ENCODE results near the gene UBE2J2.

UBE2J2 gene

GRCh38 chr1:1225913-1226312 is 47.7 kb downstream of the UBE2J2 start:
- Histone ChIP-seq H2AK5ac (ENCODE audit: low read length, severe bottlenecking) (no peak overlapping the region), H3K14ac (ENCODE audit: low read length in 2 of 2) (no peak overlapping the region), H3K4me2 (ENCODE audit: low read length, poor library complexity, severe bottlenecking) (no peak overlapping the region), H3K18ac (ENCODE audit: low read depth in 1 of 2, low read length in 2 of 2) (no peak overlapping the region), H3K79me1 (replicated peaks; ENCODE audit: low read length, poor library complexity, severe bottlenecking) (peaks cover 41% of the 10 kb centered on the region), H2BK12ac (ENCODE audit: low read length in 2 of 2) (no peak overlapping the region), H3K4me1 (ENCODE audit: control insufficient read depth, insufficient read depth, low read depth, low read length) (peaks cover 19% of the 10 kb centered on the region), H2AFZ (ENCODE audit: low read depth, low read length) (no peak overlapping the region), H3K23ac (ENCODE audit: low read length in 2 of 2) (no peak overlapping the region), H2BK15ac (ENCODE audit: low read depth, poor library complexity, severe bottlenecking) (no peak overlapping the region), H3K9ac (ENCODE audit: low read length) (no peak overlapping the region), H3K27me3 (ENCODE audit: control insufficient read depth in 1 of 2, insufficient read depth in 1 of 2, low read length in 2 of 2) (no peaks in the 10 kb centered on the region), H2BK5ac (ENCODE audit: low read depth, low read length, poor library complexity, severe bottlenecking) (no peak overlapping the region), H4K8ac (ENCODE audit: low read length) (no peak overlapping the region), H3K9me3 (ENCODE audit: control insufficient read depth, low read length) (no peaks in the 10 kb centered on the region), H3K4me3 (ENCODE audit: insufficient read depth in 1 of 2, low read depth in 1 of 2, low read length in 2 of 2) (no peak overlapping the region), H2BK120ac (ENCODE audit: low read depth, low read length) (no peak overlapping the region), H4K91ac (ENCODE audit: low read length) (no peak overlapping the region), H3K36me3 (ENCODE audit: control insufficient read depth in 1 of 2, insufficient read depth in 2 of 2, low read depth in 1 of 2, low read length in 2 of 2) (peaks cover 67 to 91% of the 10 kb centered on the region in 2 experiments), H3K4ac (ENCODE audit: low read depth in 1 of 2, low read length in 2 of 2) (no peak overlapping the region), H3K27ac (ENCODE audit: low read length, poor library complexity, severe bottlenecking) (no peak overlapping the region)
- 99% methylated on average over 18 of the region's 18 CpGs for WGBS
- DNase-seq: no peak

DNA sequence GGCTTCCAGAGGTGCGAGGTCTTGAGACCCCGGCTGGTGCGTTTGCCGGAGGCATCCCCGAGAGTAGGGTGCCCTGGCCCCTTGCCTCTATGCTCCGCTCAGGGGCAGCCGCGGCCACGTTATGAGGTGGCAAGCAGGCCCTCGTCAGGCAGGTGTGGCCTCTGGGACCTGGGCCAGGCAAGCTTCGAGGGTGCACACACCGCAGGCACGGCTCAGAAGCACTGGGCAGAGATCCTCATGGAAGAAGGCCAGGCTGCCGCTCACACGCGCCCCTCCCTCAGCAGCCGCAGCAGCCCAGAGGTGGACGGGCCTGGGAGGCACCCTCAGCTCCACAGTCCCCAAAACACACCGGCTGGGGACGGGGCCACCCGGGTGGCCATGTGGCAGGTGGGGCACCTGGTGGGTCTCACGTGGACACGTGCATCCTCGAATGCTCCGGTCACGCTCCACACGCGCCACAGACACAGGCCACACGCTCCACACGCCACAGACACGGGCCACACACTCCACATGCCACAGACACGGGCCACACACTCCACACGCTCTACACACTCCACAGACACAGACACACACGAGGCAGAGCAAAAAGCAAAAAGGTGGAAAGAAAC is 48.3 kb downstream of the UBE2J2 start:
- no peak overlapping the region for H2AK5ac ChIP-seq (ENCODE audit: low read length, severe bottlenecking)
- H4K8ac ChIP-seq (ENCODE audit: low read length): no peak overlapping the region
- H3K4me2 ChIP-seq (ENCODE audit: low read length, poor library complexity, severe bottlenecking): no peak overlapping the region
- H3K79me1 ChIP-seq (replicated peaks; ENCODE audit: low read length, poor library complexity, severe bottlenecking): peaks cover 46% of the 10 kb centered on the region
- no peak overlapping the region for H2BK120ac ChIP-seq (ENCODE audit: low read depth, low read length)
- H3K27me3 ChIP-seq (ENCODE audit: control insufficient read depth in 1 of 2, insufficient read depth in 1 of 2, low read length in 2 of 2): no peaks in the 10 kb centered on the region
- no peak overlapping the region for H2BK15ac ChIP-seq (ENCODE audit: low read depth, poor library complexity, severe bottlenecking)
- no peak overlapping the region for H3K14ac ChIP-seq (ENCODE audit: low read length in 2 of 2)
- no peak overlapping the region for H3K9ac ChIP-seq (ENCODE audit: low read length)
- no peak overlapping the region for H2AFZ ChIP-seq (ENCODE audit: low read depth, low read length)
- H3K36me3 ChIP-seq (ENCODE audit: control insufficient read depth in 1 of 2, insufficient read depth in 2 of 2, low read depth in 1 of 2, low read length in 2 of 2): peaks cover 72 to 97% of the 10 kb centered on the region in 2 experiments
- no peak overlapping the region for H3K23ac ChIP-seq (ENCODE audit: low read length in 2 of 2)
- no peak overlapping the region for H3K27ac ChIP-seq (ENCODE audit: low read length, poor library complexity, severe bottlenecking)
- H3K18ac ChIP-seq (ENCODE audit: low read depth in 1 of 2, low read length in 2 of 2): no peak overlapping the region
- H2BK5ac ChIP-seq (ENCODE audit: low read depth, low read length, poor library complexity, severe bottlenecking): no peak overlapping the region
- no peak overlapping the region for H3K4me3 ChIP-seq (ENCODE audit: insufficient read depth in 1 of 2, low read depth in 1 of 2, low read length in 2 of 2)
- WGBS: 99% methylated on average over 34 of the region's 34 CpGs
- no peak overlapping the region for H2BK12ac ChIP-seq (ENCODE audit: low read length in 2 of 2)
- peaks cover 20% of the 10 kb centered on the region for H3K4me1 ChIP-seq (ENCODE audit: control insufficient read depth, insufficient read depth, low read depth, low read length)
- H3K9me3 ChIP-seq (ENCODE audit: control insufficient read depth, low read length): no peaks in the 10 kb centered on the region
- no peak overlapping the region for H4K91ac ChIP-seq (ENCODE audit: low read length)
- H3K4ac ChIP-seq (ENCODE audit: low read depth in 1 of 2, low read length in 2 of 2): no peak overlapping the region
- no peak for DNase-seq

GRCh38 chr1:1223891-1224290 is 49.8 kb downstream of the UBE2J2 start:
- Histone ChIP-seq H3K9me3 (ENCODE audit: control insufficient read depth, low read length) (no peaks in the 10 kb centered on the region), H2BK12ac (ENCODE audit: low read length in 2 of 2) (no peak overlapping the region), H2BK5ac (ENCODE audit: low read depth, low read length, poor library complexity, severe bottlenecking) (no peak overlapping the region), H3K4me2 (ENCODE audit: low read length, poor library complexity, severe bottlenecking) (no peak overlapping the region), H3K27ac (ENCODE audit: low read length, poor library complexity, severe bottlenecking) (no peak overlapping the region), H3K18ac (ENCODE audit: low read depth in 1 of 2, low read length in 2 of 2) (no peak overlapping the region), H3K27me3 (ENCODE audit: control insufficient read depth in 1 of 2, insufficient read depth in 1 of 2, low read length in 2 of 2) (no peaks in the 10 kb centered on the region), H3K79me1 (replicated peaks; ENCODE audit: low read length, poor library complexity, severe bottlenecking) (peaks cover 56% of the 10 kb centered on the region), H3K4me3 (ENCODE audit: insufficient read depth in 1 of 2, low read depth in 1 of 2, low read length in 2 of 2) (no peak overlapping the region), H3K23ac (ENCODE audit: low read length in 2 of 2) (no peak overlapping the region), H3K14ac (ENCODE audit: low read length in 2 of 2) (no peak overlapping the region), H3K36me3 (ENCODE audit: control insufficient read depth in 1 of 2, insufficient read depth in 2 of 2, low read depth in 1 of 2, low read length in 2 of 2) (peaks cover 74 to 99% of the 10 kb centered on the region in 2 experiments), H2AFZ (ENCODE audit: low read depth, low read length) (no peak overlapping the region), H3K4ac (ENCODE audit: low read depth in 1 of 2, low read length in 2 of 2) (no peak overlapping the region), H3K4me1 (ENCODE audit: control insufficient read depth, insufficient read depth, low read depth, low read length) (peaks cover 13% of the 10 kb centered on the region), H3K9ac (ENCODE audit: low read length) (no peak overlapping the region), H4K91ac (ENCODE audit: low read length) (no peak overlapping the region), H4K8ac (ENCODE audit: low read length) (no peak overlapping the region), H2AK5ac (ENCODE audit: low read length, severe bottlenecking) (no peak overlapping the region), H2BK120ac (ENCODE audit: low read depth, low read length) (no peak overlapping the region), H2BK15ac (ENCODE audit: low read depth, poor library complexity, severe bottlenecking) (no peak overlapping the region)
- no peak for DNase-seq
- 99% methylated on average over 21 of the region's 21 CpGs for WGBS

GRCh38 chr1:1223321-1223720 is 50.3 kb downstream of the UBE2J2 start:
- Histone ChIP-seq H3K4me1 (ENCODE audit: control insufficient read depth, insufficient read depth, low read depth, low read length) (peaks cover 18% of the 10 kb centered on the region), H2BK12ac (ENCODE audit: low read length in 2 of 2) (no peak overlapping the region), H3K4me2 (ENCODE audit: low read length, poor library complexity, severe bottlenecking) (no peak overlapping the region), H2BK15ac (ENCODE audit: low read depth, poor library complexity, severe bottlenecking) (no peak overlapping the region), H3K79me1 (replicated peaks; ENCODE audit: low read length, poor library complexity, severe bottlenecking) (peaks cover 59% of the 10 kb centered on the region), H2AK5ac (ENCODE audit: low read length, severe bottlenecking) (no peak overlapping the region), H3K14ac (ENCODE audit: low read length in 2 of 2) (no peak overlapping the region), H3K4me3 (ENCODE audit: insufficient read depth in 1 of 2, low read depth in 1 of 2, low read length in 2 of 2) (no peak overlapping the region), H3K36me3 (ENCODE audit: control insufficient read depth in 1 of 2, insufficient read depth in 2 of 2, low read depth in 1 of 2, low read length in 2 of 2) (peaks cover 73 to 99% of the 10 kb centered on the region in 2 experiments), H3K9me3 (ENCODE audit: control insufficient read depth, low read length) (no peaks in the 10 kb centered on the region), H3K27ac (ENCODE audit: low read length, poor library complexity, severe bottlenecking) (no peak overlapping the region), H3K4ac (ENCODE audit: low read depth in 1 of 2, low read length in 2 of 2) (no peak overlapping the region), H3K23ac (ENCODE audit: low read length in 2 of 2) (no peak overlapping the region), H2BK120ac (ENCODE audit: low read depth, low read length) (no peak overlapping the region), H2AFZ (ENCODE audit: low read depth, low read length) (no peak overlapping the region), H2BK5ac (ENCODE audit: low read depth, low read length, poor library complexity, severe bottlenecking) (no peak overlapping the region), H4K91ac (ENCODE audit: low read length) (no peak overlapping the region), H3K27me3 (ENCODE audit: control insufficient read depth in 1 of 2, insufficient read depth in 1 of 2, low read length in 2 of 2) (no peaks in the 10 kb centered on the region), H3K9ac (ENCODE audit: low read length) (no peak overlapping the region), H3K18ac (ENCODE audit: low read depth in 1 of 2, low read length in 2 of 2) (no peak overlapping the region), H4K8ac (ENCODE audit: low read length) (no peak overlapping the region)
- no peak for DNase-seq
- WGBS: 97% methylated on average over 15 of the region's 15 CpGs
